Measurements from ENCODE around the gene AK4.

Gene AK4

GRCh38 chr1:65176591-65176990 is 28.6 kb downstream of the AK4 start:
- no peak for DNase-seq

- DNase-seq: no peak
Measured at GRCh38 chr1:65177457-65177856, 29.5 kb downstream of the AK4 start.

DNA sequence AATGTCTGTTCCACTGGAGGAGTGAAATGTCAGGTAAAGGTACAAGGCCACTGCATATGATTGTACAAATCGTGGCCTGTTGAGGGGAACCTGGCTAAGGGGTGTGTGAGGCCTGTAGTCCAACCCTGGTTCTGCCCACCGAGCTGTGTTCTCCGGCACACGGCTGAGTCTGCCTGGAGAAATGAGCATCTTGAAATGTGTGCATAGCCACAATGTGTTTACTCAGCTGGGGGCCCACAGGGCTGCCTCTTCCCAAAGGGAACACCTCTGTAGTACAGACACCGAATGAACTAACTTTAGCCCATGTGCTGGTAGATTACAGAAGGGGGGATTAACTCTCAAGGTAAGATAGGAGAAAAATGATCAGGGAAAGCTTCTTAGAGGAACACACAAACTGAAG is 30.2 kb downstream of the AK4 start:
- no peak for DNase-seq

DNA sequence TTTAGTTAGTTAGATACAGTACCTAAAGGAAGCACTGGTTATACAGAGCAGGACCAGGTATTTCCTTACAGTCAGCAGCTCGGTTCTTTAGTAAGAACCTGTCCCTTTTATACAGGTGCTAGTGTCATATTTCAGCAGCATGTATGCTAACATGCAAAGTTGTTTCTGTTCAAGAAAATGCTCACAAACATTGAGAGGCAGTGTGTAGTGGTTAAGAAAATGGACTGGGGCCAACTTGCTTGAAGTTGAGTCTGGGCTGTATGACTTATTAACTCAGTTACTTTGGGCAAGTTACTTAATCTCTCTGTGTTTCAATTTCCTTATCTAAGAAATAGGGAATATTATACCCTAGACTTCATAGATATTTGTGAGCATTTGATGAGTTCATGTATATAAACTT is 31.1 kb downstream of the AK4 start:
- DNase-seq: no peak

GRCh38 chr1:65180977-65181376 is 33.0 kb downstream of the AK4 start:
- no peak for DNase-seq

- no peak for DNase-seq
Measured at GRCh38 chr1:65182658-65183268, 34.8 kb downstream of the AK4 start.

- DNase-seq: no peak
Measured at GRCh38 chr1:65189576-65190115, 41.6 kb downstream of the AK4 start.

GRCh38 chr1:65190229-65190628 is 42.2 kb downstream of the AK4 start:
- DNase-seq: no peak

DNA sequence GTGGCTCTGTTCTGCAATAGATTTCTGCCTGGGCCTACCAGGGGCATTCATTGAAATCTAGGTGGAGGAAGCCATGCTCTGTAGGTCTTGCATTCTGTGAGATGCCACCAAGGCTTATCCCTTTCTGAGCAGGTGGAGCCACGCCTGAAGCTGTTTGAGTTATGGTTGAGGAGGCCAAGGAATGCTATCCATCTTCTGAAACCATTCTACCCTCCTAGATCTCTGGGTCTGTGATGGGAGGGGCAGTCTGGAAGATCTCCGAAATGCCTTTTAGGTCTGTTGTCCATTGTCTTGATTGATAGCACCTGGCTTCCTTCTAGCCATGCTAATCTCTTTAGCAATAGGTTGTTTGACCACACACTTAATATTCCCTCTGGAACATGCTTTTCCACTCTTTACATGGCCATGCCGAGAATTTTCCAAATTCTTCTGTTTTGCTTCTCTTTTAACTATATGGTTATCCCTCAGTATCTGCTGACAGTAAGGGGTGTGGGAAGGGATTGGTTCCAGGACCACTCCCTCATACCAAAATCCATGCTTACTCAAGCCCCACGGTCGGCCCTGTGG is 45.2 kb downstream of the AK4 start:
- DNase-seq: no peak

- DNase-seq: peak in 1 of 14 donors; percentile 61
Measured at GRCh38 chr1:65195495-65196417, 47.8 kb downstream of the AK4 start.

GRCh38 chr1:65196926-65197325 is 48.9 kb downstream of the AK4 start:
- DNase-seq: peak in 1 of 14 donors; percentile 4

- peak in 1 of 14 donors; percentile 74 for DNase-seq
Measured at GRCh38 chr1:65197636-65198035, 49.6 kb downstream of the AK4 start.

DNA sequence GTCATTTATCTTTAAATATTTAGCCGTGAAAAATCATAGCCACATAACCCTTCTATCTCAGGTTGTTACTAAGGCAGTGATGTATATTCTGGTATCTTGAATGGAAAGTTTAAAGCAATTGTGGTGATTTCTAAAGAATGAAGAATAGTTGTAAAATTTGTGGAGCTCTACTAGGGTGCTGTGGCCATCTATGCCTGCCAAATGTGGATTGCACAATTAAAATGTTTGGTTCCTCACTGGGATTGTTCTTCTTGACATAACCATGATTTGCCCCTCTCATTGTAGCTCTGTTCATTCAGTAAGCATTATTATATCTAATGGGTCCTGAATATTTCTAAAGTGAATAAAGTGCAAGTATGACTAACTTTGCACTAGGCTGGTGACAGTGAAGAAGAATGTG is 50.1 kb downstream of the AK4 start:
- DNase-seq: peak in 1 of 14 donors; percentile 46

DNA sequence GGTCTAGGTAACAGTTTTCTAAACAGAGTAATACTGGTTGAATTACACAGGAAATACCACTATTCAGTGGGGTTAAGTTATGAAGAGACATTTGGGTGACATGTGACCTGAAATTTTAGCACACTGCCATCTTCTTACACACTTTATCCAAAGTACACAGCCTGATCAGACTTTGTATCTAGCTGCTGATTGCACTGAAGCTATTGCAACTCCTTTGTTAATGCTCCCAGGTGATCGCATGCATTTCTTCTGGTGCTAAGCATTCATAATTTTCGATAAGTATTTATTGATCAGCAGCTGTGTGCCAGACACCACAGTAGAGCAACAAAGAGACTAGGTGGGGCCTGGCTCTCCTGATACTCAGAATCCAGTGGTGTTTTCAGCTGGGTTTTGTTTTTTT is 52.4 kb downstream of the AK4 start:
- DNase-seq: no peak

GRCh38 chr1:65206836-65207235 is 58.8 kb downstream of the AK4 start:
- DNase-seq: no peak

DNA sequence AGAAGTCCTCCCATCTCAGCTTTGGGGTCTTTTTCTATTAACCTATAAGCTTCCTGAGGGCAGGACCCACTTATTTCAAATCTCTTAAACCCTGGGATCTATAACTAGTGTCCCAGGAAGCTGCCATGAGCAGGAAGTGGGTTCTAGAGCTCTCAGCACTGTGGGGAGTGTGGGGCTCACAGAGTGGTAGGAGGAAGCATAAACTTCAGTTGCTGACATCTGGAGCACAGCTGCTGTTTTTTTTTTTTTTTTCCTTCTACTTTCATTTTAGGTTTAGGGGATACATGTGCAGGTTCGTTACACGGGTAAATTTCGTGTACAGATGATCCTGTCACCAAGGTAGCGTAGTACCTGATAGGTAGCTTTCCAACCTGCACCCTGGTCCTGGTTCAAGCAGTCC is 59.3 kb downstream of the AK4 start:
- DNase-seq: no peak

DNA sequence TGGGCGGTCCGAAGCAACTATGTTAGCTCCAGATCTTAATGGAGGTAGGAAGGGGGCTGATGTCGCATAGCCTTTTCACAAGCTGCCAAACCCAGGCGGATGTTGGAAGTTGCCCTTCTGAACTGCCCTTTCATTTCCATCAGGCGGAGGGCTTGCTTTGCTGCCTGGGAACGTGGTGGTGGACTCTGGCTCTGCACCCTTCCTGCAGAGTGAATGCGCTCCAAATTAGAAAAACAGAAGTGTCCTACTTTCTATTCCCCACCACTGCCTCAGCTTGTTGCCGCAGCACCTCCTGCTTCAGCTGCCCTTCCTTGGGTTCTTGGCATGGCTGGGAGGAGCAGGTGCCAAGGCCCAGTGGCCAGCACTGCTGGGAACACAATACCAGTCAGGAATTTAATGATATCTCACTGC is 60.6 kb downstream of the AK4 start:
- DNase-seq: peak in 7 of 14 donors; percentile 4 to 59 (median 26)

DNA sequence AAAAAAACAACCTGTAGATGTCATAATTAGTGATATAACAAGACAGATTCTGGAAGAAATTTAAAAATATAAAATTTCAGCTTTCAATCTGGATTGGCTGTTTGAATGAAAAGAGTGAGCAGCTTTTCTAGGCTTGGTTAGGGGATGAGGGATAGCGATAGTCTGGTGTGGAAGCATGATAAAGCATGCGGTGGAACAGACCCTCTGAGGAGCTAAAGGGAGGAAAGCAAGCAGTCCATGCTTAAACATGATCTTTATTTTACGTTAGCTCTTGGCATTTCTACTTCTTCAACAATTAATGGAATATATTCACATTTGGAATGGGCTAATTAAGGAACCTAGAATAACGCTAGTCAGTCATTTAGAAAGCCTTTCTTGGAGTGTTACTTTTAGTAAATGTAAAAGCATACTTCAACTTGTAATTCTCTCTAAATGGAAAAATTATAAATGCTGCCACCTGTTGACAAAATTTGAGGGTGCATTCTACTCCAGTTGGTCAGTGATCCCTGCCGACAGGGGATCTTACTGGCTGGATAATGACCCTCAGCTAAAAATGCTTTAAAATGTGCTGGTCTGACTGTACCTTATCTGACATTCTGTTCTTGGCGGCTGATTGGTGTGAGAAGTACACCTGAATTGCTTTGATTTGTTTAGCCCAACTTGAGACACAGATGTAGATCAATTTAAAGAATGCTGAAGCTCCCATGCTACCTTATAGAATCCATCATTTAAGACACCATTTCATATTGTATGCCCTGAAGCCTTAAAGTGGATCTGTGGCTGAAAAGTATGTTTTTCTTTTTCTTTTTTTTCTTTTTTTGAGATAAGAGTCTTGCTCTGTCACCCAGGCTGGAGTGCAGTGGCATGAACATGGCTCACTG is 61.2 kb downstream of the AK4 start:
- peak in 2 of 14 donors; percentile 5 to 63 for DNase-seq

DNA sequence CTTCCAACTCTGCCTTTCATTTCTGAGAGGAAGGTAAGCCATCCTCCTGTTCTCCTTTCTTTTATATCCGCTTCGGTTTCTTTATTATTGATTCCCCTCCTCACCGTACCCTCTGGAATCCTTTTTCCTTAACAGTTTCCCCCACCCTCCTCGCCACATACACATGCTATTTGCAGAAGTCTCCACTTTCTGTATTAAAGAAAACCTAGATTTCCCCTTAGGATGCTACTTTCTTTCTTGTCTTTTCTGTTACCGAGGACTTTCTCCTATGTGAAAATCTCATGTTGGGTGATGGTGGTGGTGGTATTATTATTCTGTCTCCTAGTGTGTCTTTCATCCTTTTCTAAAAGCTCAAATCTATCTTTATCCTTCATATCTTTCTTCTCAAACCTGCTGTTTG is 62.3 kb downstream of the AK4 start:
- DNase-seq: no peak

- DNase-seq: no peak
Measured at GRCh38 chr1:65211331-65211730, 63.3 kb downstream of the AK4 start.

- DNase-seq: no peak
Measured at GRCh38 chr1:65213271-65214023, 65.4 kb downstream of the AK4 start.
